SU-DHL-6 (cell line): ENCODE results near the gene LRP2.

Experiments
- H2AFZ ChIP-seq: fragments of 200-600 bp; sonication (generic); 2 replicates; pipeline ENCODE4 v1.6.1; 2014; ENCODE audit warnings: low read depth, mild to moderate bottlenecking, moderate library complexity, mixed read lengths, antibody characterized with exemption, low read length; ENCODE audit not compliant: severe bottlenecking
- H3F3A ChIP-seq: fragments of 200-600 bp; shearing (Covaris generic); 2 replicates; pipeline ENCODE4 v1.6.0; 2016; ENCODE audit warnings: antibody characterized with exemption, mild to moderate bottlenecking; ENCODE audit not compliant: insufficient read depth
- H3K27ac ChIP-seq: fragments of 200-600 bp; sonication (generic); 2 replicates; pipeline ENCODE4 v1.5.1; 2016; ENCODE audit warnings: low read depth, mild to moderate bottlenecking, low read length, moderate library complexity, mixed read lengths
- H3K27me3 ChIP-seq: fragments of 200-600 bp; sonication (generic), shearing (Covaris generic); 2 replicates; pipeline ENCODE4 v1.6.0; 2014; ENCODE audit warnings: mild to moderate bottlenecking, low read length
- H3K36me3 ChIP-seq: fragments of 200-600 bp; sonication (generic); 2 replicates; pipeline ENCODE4 v1.6.1; 2014; ENCODE audit warnings: mild to moderate bottlenecking, low read length, mixed read lengths
- H3K4me2 ChIP-seq: fragments of 300-600, 200-600 bp; shearing (Covaris generic), sonication (generic); 2 replicates; pipeline ENCODE4 v1.6.0; 2014; ENCODE audit warnings: low read length, low read depth, mild to moderate bottlenecking; ENCODE audit not compliant: poor library complexity, severe bottlenecking
- H3K4me3 ChIP-seq: fragments of 200-600 bp; sonication (generic); 2 replicates; pipeline ENCODE4 v1.5.1; 2014; ENCODE audit warnings: antibody characterized with exemption, low read length, mild to moderate bottlenecking, mixed read lengths; ENCODE audit not compliant: insufficient read depth, poor library complexity, severe bottlenecking
- H3K79me2 ChIP-seq: fragments of 200-600 bp; sonication (generic); 2 replicates; pipeline ENCODE4 v1.6.1; 2014; ENCODE audit warnings: mild to moderate bottlenecking, low read length, moderate library complexity; ENCODE audit not compliant: insufficient read depth
- H3K9ac ChIP-seq: fragments of 200-600 bp; sonication (generic); 2 replicates; pipeline ENCODE4 v1.7.0; 2014; ENCODE audit warnings: mild to moderate bottlenecking, low read length
- H3K9me2 ChIP-seq: fragments of 200-600 bp; sonication (generic); replicated peaks from 2 replicates; pipeline ENCODE4 v1.6.1; 2014; ENCODE audit warnings: low read length; ENCODE audit not compliant: insufficient read depth
- H3K9me3 ChIP-seq: fragments of 200-600 bp; sonication (generic); 2 replicates; pipeline ENCODE4 v1.6.1; 2014; ENCODE audit warnings: low read length, mixed read lengths; ENCODE audit not compliant: insufficient read depth
- H4K20me1 ChIP-seq: fragments of 200-600 bp; sonication (generic); 2 replicates; pipeline ENCODE4 v1.6.1; 2014; ENCODE audit warnings: low read depth, mild to moderate bottlenecking, antibody characterized with exemption, low read length, moderate library complexity, mixed read lengths
- EZH2phosphoT487 ChIP-seq: fragments of 200-600 bp; sonication (generic), shearing (Covaris generic); conservative IDR thresholded peaks from 2 replicates; pipeline ENCODE4 v1.6.1; 2018; ENCODE audit warnings: mild to moderate bottlenecking, antibody characterized with exemption, low read length, moderate library complexity, mixed read lengths
- TF ChIP-seq, protein P1 (sequence below): fragments of 200-600 bp; sonication (generic); IDR thresholded peaks from one replicate; pipeline ENCODE4 v1.5.1; 2017; ENCODE audit warnings: antibody characterized with exemption, mild to moderate bottlenecking, low read length, moderate library complexity; ENCODE audit not compliant: insufficient read depth, poor library complexity, severe bottlenecking

The LRP2 gene

DNA sequence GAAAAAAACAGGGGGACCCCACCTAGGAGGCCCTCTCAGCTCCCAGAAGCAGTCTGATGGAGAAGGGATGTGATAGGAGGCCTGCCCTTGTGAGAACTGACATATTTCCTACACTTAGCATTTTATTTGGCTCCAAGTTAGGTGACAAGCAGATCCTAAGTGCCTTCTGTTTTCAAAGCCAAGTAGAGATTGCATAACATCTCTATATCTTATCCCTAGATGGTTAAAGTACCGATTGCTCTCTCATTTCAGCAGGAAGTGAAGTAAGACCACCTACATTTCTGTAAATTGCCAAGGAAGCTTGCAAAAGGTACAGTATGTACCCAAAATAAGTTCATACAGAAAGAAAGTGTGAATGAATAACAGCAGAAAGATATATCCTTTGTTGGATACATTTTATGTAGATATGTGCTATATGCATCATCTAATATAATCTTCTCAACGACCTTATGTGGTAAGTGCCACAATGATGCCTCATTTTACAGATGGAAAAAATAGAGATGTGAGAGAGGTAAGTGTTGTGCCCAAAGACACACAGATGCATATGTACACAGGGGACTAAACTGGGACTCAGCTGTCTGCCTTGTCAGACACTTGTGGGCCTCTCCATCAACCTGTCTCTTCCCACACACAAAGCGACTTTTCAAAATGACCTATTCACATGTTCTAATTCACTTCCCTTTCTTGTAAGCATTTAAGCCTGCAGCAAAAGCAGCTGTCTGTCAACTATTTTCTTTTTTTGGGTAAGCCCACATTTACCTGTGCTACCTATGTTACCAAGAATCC, 254.0 kb downstream of the LRP2 start:
- Histone ChIP-seq H3F3A (no peaks in the 10 kb centered on the region), H3K4me2 (no peak overlapping the region), H3K27ac (no peak overlapping the region), H3K4me3 (no peak overlapping the region), H3K27me3 (no peaks in the 10 kb centered on the region), H2AFZ (no peak overlapping the region), H4K20me1 (no peaks in the 10 kb centered on the region), H3K79me2 (no peaks in the 10 kb centered on the region), H3K36me3 (no peaks in the 10 kb centered on the region), H3K9me3 (no peaks in the 10 kb centered on the region), H3K9me2 (no peaks in the 10 kb centered on the region), H3K9ac (no peak overlapping the region)
- no peak for TF ChIP-seq EZH2phosphoT487
- TF ChIP-seq, protein P1, sequence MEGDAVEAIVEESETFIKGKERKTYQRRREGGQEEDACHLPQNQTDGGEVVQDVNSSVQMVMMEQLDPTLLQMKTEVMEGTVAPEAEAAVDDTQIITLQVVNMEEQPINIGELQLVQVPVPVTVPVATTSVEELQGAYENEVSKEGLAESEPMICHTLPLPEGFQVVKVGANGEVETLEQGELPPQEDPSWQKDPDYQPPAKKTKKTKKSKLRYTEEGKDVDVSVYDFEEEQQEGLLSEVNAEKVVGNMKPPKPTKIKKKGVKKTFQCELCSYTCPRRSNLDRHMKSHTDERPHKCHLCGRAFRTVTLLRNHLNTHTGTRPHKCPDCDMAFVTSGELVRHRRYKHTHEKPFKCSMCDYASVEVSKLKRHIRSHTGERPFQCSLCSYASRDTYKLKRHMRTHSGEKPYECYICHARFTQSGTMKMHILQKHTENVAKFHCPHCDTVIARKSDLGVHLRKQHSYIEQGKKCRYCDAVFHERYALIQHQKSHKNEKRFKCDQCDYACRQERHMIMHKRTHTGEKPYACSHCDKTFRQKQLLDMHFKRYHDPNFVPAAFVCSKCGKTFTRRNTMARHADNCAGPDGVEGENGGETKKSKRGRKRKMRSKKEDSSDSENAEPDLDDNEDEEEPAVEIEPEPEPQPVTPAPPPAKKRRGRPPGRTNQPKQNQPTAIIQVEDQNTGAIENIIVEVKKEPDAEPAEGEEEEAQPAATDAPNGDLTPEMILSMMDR: no peak

DNA sequence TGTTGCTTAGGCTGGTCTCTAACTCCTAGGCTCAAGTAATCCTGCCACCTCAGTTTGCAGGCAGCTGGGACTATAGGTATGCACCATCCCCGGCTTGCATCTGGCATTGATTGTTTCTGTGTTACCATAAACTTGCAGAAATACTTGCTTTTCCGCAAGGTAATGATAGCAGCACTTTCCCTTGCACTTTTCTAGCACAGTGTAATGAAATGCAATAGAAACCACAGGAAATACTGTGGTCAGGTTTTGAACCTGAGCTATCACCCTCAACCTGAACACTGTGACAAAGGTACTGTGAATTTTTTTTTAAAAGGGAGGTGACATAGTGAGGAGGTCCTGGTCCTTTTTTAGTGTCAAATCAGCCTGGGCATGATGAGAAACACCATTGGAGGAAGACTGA, 254.7 kb downstream of the LRP2 start:
- Histone ChIP-seq H3K9ac (no peak overlapping the region), H3K27me3 (no peaks in the 10 kb centered on the region), H3K36me3 (no peaks in the 10 kb centered on the region), H3K79me2 (no peaks in the 10 kb centered on the region), H3K4me2 (no peak overlapping the region), H3K27ac (no peak overlapping the region), H4K20me1 (no peaks in the 10 kb centered on the region), H3F3A (no peaks in the 10 kb centered on the region), H2AFZ (no peak overlapping the region), H3K9me2 (no peaks in the 10 kb centered on the region), H3K4me3 (no peak overlapping the region), H3K9me3 (no peaks in the 10 kb centered on the region)
- TF ChIP-seq, protein P1: no peak
- TF ChIP-seq EZH2phosphoT487: no peak

DNA sequence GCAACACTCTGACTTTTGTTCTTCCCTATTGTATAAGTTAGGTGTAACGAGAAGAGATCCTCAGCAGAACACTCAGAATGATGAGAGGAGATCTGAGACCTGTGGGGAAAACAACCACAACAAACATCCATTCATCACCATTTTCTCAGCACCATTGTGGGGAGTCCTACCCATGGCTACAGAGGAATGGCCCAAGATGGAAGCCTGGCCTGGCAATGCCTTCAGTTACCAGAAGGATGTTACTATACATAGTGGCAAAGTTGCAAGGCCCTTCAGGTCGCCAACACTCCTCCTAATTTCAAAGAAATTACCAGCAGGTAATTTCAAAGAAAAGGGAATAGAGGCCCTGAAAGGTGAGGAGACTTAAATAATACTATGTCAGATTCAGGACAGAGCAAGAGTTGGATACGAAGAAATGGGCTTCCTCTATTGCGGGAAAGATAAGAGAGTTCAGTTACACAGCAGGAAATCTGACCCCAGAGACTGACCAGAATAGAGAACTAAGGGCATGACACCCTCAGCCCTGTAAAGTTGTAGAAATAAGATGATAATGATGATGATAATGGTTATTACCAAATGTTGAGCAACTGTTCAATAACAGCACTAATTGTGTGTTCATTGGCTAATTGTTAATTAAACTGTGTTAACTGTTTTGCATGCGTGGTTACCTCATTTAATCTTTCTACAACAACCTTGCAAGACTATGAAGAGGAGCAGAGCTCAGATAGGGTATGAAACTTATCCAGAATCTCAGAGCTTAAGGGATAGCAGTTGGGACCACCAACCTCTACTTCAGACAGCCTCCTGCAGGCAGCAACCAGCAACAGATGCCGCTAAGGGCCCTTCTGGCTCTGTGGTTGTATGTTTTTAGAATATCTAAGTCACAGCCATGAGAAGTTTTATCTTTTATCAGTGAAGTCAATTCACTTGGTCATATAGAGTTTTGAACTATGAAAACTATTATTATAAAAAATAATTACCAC, 255.5 kb downstream of the LRP2 start:
- Histone ChIP-seq H3K4me2 (no peak overlapping the region), H3K9me3 (no peaks in the 10 kb centered on the region), H4K20me1 (no peaks in the 10 kb centered on the region), H3K27ac (no peak overlapping the region), H3K9me2 (no peaks in the 10 kb centered on the region), H3K27me3 (no peaks in the 10 kb centered on the region), H3K36me3 (no peaks in the 10 kb centered on the region), H3K9ac (no peak overlapping the region), H3F3A (no peaks in the 10 kb centered on the region), H3K4me3 (no peak overlapping the region), H3K79me2 (no peaks in the 10 kb centered on the region), H2AFZ (no peak overlapping the region)
- no peak for TF ChIP-seq EZH2phosphoT487
- TF ChIP-seq, protein P1: no peak
